A549 (cell line): ENCODE measurements around the gene CDY2A. TPM values are rescaled to one million over a fixed set of nuclear protein-coding genes. Genes with fewer than 3 reads are reported as not detected.
"Not testable (repeated sequence)": the region's sequence is repeated elsewhere in the genome, so short reads cannot be mapped to it uniquely, and the experiment has no call there.

Source experiments
- ATAC-seq, 2 experiments: fragments of 200-7000 bp in 1 of 2; fragments of >200 bp in 1 of 2; cut with Nextera tagmentation in 1 of 2; cut with Tn5 transposase in 1 of 2; 3 replicates each; pipeline versions ENCODE4 v1.8.0 to v1.9.1; 2018 to 2020; ENCODE audit warnings: mild to moderate bottlenecking in 1 of 2, moderate library complexity in 1 of 2
- CTCF ChIA-PET: fragments of 300-600 bp; sonication (Branson Sonifier 250); formaldehyde crosslinking; extraction: SDS; loops from one replicate; lab custom pipeline; 2021; ENCODE audit warnings: antibody characterized with exemption, inconsistent platforms; lab: Yijun Ruan, JAX
- POLR2A ChIA-PET: fragments of 350-600 bp; formaldehyde crosslinking; extraction: SDS; loops from one replicate; lab custom pipeline; 2021; ENCODE audit warnings: antibody characterized with exemption, inconsistent platforms; lab: Yijun Ruan, JAX
- DNase-seq, 2 experiments: peaks; one replicate each; pipeline versions ENCODE4 v3.0.0 to v3.0.0-alpha.2; 2011 to 2016; ENCODE audit warnings: low read depth in 1 of 2, low spot score in 1 of 2
- FAIRE-seq: peaks from 2 replicates; lab custom pipeline; 2011; peaks lifted over from hg19 to GRCh38; lab: Jason Lieb, UNC
- H3K27ac ChIP-seq, 2 experiments: fragments of >200 bp; sonication (Bioruptor Twin); formaldehyde crosslinking; 3 replicates each; pipeline ENCODE4 v1.5.1; 2016 to 2017
- H3K4me1 ChIP-seq: fragments of >200 bp; sonication (Bioruptor Twin); formaldehyde crosslinking; 3 replicates; pipeline ENCODE4 v1.6.1; 2016
- H3K4me2 ChIP-seq: fragments of >200 bp; sonication (Bioruptor Twin); formaldehyde crosslinking; 3 replicates; pipeline ENCODE4 v1.6.1; 2016
- H3K4me3 ChIP-seq: fragments of >200 bp; sonication (Bioruptor Twin); formaldehyde crosslinking; 3 replicates; pipeline ENCODE4 v1.5.1; 2016
- H3K9me3 ChIP-seq: fragments of >200 bp; sonication (Bioruptor Twin); formaldehyde crosslinking; 3 replicates; pipeline ENCODE4 v1.6.1; 2016
- WGBS: methylation state at CpG from one replicate; pipeline ENCODE4 v1.1.6; 2017; ENCODE audit errors: missing lambda C conversion rate; 5-methylcytosine and 5-hydroxymethylcytosine counted together
- polyA plus RNA-seq, 4 experiments: library from polyadenylated mRNA; depleted of rRNA in 3 of 4; stranded (reverse); fragments of >200 nt; fragmentation: RNase III in 1 of 4; extraction: RNeasy Plus Mini Kit Qiagen cat#74134 plus additional on column Dnase treatment in 1 of 4; gene quantifications; 2 replicates in 3 of 4; 3 replicates in 1 of 4; pipeline ENCODE4 v1.2.3, GENCODE V29; 2011 to 2017

The CDY2A gene
- polyA plus RNA-seq, 2 of the 4 experiments (the other 2 are of a cell fraction), result not detected

DNA sequence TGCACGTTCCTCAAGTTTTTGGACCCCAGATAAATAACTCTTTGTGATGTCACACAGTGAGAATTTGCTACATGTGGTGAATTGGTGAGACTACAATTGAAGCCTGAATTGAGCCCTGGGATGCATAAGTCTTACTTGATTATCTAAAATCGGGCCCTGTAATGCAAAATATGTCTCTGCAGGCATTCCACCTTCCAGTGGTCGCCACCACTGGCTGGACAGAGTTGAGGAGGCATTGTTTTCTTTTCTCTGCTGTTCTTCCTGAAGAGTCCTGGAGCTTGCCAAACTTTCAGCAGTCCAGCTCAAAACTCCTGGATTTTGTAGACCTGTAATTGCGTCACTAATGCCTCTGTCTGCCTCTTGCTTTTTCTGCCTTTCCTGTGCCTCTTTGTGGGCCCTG is 23.5 kb downstream of the CDY2A start:
- FAIRE-seq, CTCF ChIA-PET: not testable (repeated sequence)
- no CpG with 5 or more reads among the region's 4 CpGs for WGBS

GRCh38 chrY:18056473-18056872 is 30.9 kb downstream of the CDY2A start:
- H3K27ac ChIP-seq, H3K4me2 ChIP-seq, FAIRE-seq, POLR2A ChIA-PET, H3K9me3 ChIP-seq, H3K4me1 ChIP-seq, H3K4me3 ChIP-seq, ATAC-seq, DNase-seq, CTCF ChIA-PET: not testable (repeated sequence)
- WGBS, result no CpG with 5 or more reads among the region's 3 CpGs

More for the DNA sequence above, 23.5 kb downstream of the CDY2A start:
- peak; percentile 72 to 75; a peak in 5 of 6 replicates for ATAC-seq
- H3K4me2 ChIP-seq, H3K27ac ChIP-seq, H3K4me1 ChIP-seq, POLR2A ChIA-PET, DNase-seq, H3K9me3 ChIP-seq, H3K4me3 ChIP-seq: not testable (repeated sequence)

- FAIRE-seq, H3K4me2 ChIP-seq, ATAC-seq, DNase-seq, POLR2A ChIA-PET, H3K4me1 ChIP-seq, H3K27ac ChIP-seq, H3K9me3 ChIP-seq, CTCF ChIA-PET, H3K4me3 ChIP-seq: not testable (repeated sequence)
- no CpG with 5 or more reads among the region's 12 CpGs for WGBS
Measured at GRCh38 chrY:18073464-18073863, 47.9 kb downstream of the CDY2A start.

Other genes starting within 250 kb of the CDY2A start
- not detected in 2 replicates for gene CDY2B, start 145.6 kb upstream of the CDY2A start, polyA plus RNA-seq (2011; rRNA removed)
- not detected in 3 replicates for gene CDY2B, start 145.6 kb upstream of the CDY2A start, polyA plus RNA-seq (2017; fragmentation: RNase III; extraction: RNeasy Plus Mini Kit Qiagen cat#74134 plus additional on column Dnase treatment)